Measurements from ENCODE around the gene GTF2H1.

Gene GTF2H1

DNA sequence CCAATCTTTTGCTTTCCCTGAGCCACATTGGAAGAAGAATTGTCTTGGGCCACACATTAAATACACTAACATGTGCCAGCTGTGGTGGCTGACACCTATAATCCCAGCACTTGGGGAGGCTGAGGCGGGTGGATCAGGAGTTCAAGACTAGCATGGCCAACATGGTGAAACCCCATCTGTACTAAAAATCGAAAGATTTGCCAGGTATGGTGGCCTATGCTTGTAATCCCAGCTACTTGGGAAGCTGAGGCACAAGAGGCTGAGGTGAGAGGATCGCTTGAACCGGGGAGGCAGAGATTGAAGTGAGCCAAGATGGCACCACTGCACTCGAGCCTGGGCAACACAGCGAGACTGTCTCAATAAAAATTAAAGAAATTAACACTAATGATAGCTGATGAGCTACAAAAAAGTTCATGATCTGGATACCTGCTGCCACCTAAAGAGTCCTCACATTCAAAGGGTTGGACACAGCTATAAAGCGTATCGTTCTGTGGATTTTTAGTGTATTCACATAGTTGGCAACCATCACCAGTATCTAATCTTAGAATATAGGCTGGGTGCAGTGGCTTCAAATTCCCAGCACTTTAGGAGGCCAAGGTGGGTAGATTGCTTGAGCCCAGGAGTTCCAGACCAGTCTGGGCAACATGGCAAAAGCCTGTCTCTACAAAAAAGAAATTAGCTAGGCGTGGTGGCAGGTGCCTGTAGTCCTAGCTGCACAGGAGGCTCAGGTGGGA lies 86.4 kb downstream of the GTF2H1 start:
- Histone ChIP-seq H3K4me1 (ENCODE audit: insufficient read depth, poor library complexity, severe bottlenecking) (peaks cover 22% of the 10 kb centered on the region), H3K4me3 (ENCODE audit: severe bottlenecking) (no peak overlapping the region), H3K9me3 (ENCODE audit: severe bottlenecking) (no peaks in the 10 kb centered on the region), H3K36me3 (ENCODE audit: low read depth) (peaks cover 51% of the 10 kb centered on the region), H3K27ac (ENCODE audit: poor library complexity, severe bottlenecking) (peak overlapping the region; percentile 96), H3K27me3 (ENCODE audit: insufficient read depth, poor library complexity, severe bottlenecking) (no peaks in the 10 kb centered on the region)
- DNase-seq (ENCODE audit: low spot score) (no peak), ATAC-seq (ENCODE audit: low read depth) (peak; percentile 25)
- TF ChIP-seq, protein P1, sequence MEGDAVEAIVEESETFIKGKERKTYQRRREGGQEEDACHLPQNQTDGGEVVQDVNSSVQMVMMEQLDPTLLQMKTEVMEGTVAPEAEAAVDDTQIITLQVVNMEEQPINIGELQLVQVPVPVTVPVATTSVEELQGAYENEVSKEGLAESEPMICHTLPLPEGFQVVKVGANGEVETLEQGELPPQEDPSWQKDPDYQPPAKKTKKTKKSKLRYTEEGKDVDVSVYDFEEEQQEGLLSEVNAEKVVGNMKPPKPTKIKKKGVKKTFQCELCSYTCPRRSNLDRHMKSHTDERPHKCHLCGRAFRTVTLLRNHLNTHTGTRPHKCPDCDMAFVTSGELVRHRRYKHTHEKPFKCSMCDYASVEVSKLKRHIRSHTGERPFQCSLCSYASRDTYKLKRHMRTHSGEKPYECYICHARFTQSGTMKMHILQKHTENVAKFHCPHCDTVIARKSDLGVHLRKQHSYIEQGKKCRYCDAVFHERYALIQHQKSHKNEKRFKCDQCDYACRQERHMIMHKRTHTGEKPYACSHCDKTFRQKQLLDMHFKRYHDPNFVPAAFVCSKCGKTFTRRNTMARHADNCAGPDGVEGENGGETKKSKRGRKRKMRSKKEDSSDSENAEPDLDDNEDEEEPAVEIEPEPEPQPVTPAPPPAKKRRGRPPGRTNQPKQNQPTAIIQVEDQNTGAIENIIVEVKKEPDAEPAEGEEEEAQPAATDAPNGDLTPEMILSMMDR (IDR thresholded peaks at IDR 0.05; ENCODE audit: poor library complexity, severe bottlenecking): no peak

DNA sequence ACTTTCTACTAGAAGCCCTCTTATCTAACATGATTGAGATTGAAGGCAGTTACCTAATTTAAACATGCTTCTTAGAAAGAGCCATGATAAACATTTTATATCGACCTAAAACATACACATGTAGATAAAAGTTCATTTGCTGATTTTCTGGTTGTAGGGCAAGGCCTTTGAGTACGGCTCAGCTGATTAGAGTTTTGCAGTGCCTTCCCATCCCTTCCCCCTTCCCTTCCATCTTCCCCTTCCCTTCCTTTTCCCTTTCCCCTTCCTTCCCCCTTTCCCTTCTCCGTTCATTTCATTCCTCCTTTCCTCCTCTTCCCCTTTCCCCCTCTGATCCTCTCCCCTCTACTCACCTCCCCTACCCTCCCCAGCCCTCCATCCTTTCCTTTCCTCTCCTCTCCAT lies 94.1 kb downstream of the GTF2H1 start:
- ATAC-seq (ENCODE audit: low read depth): no peak
- TF ChIP-seq, protein P1 (IDR thresholded peaks at IDR 0.05; ENCODE audit: poor library complexity, severe bottlenecking): no peak
- Histone ChIP-seq H3K4me3 (ENCODE audit: severe bottlenecking) (no peak overlapping the region), H3K27me3 (ENCODE audit: insufficient read depth, poor library complexity, severe bottlenecking) (no peaks in the 10 kb centered on the region), H3K36me3 (ENCODE audit: low read depth) (no peaks in the 10 kb centered on the region), H3K4me1 (ENCODE audit: insufficient read depth, poor library complexity, severe bottlenecking) (no peaks in the 10 kb centered on the region), H3K9me3 (ENCODE audit: severe bottlenecking) (no peaks in the 10 kb centered on the region), H3K27ac (ENCODE audit: poor library complexity, severe bottlenecking) (no peak overlapping the region)
- DNase-seq (ENCODE audit: low spot score): no peak

All from RWPE2 (cell line).